WTC11 (cell line): Measurements from ENCODE around the gene PPEF1. TPM values are rescaled to one million over a fixed set of nuclear protein-coding genes. Genes with fewer than 3 reads are reported as not detected.
"Not testable (repeated sequence)": the region's sequence is repeated elsewhere in the genome, so short reads cannot be mapped to it uniquely, and the experiment has no call there.

ENCODE experiments used
- ATAC-seq: fragments of 200-7000 bp; cut with Tn5 transposase; 2 replicates; pipeline ENCODE4 v1.10.0; 2021; ENCODE audit warnings: mild to moderate bottlenecking, moderate library complexity
- CTCF ChIA-PET: fragments of 300-600 bp; sonication (Branson Sonifier 250); formaldehyde crosslinking; loops from one replicate; lab custom pipeline; 2021; ENCODE audit warnings: antibody characterized with exemption; lab: Charles Lee
- POLR2A ChIA-PET: fragments of 350-600 bp; sonication (Branson Sonifier 250); formaldehyde crosslinking; loops from one replicate; lab custom pipeline; 2021; ENCODE audit warnings: antibody characterized with exemption; lab: Charles Lee
- DNase-seq: peaks from one replicate; pipeline ENCODE4 v3.0.0; 2021; ENCODE audit warnings: low spot score
- H3K27ac Mint-ChIP-seq: 2 replicates; pipeline ENCODE4 v1.8.0; 2021; ENCODE audit warnings: mixed read lengths
- H3K27me3 Mint-ChIP-seq: 2 replicates; pipeline ENCODE4 v1.8.0; 2021; ENCODE audit warnings: low read depth, mild to moderate bottlenecking, moderate library complexity, mixed read lengths
- H3K36me3 Mint-ChIP-seq: 2 replicates; pipeline ENCODE4 v1.8.0; 2021; ENCODE audit warnings: mixed read lengths
- H3K4me1 Mint-ChIP-seq: 2 replicates; pipeline ENCODE4 v1.8.0; 2022; ENCODE audit warnings: mixed read lengths
- H3K4me3 Mint-ChIP-seq: 2 replicates; pipeline ENCODE4 v1.8.0; 2021; ENCODE audit warnings: mild to moderate bottlenecking, moderate library complexity, mixed read lengths
- H3K9me3 Mint-ChIP-seq: 2 replicates; pipeline ENCODE4 v1.8.0; 2021; ENCODE audit warnings: mixed read lengths
- ATF6 ChIP-seq: sonication (generic); formaldehyde crosslinking; IDR thresholded peaks from 2 replicates; pipeline ENCODE4 v1.8.1; 2023; ENCODE audit warnings: mild to moderate bottlenecking, missing genetic modification reagents
- CREM ChIP-seq: sonication (generic); formaldehyde crosslinking; IDR thresholded peaks from 2 replicates; pipeline ENCODE4 v1.8.1; 2022; ENCODE audit warnings: mild to moderate bottlenecking, missing genetic modification reagents, moderate library complexity
- E2F4 ChIP-seq: sonication (generic); formaldehyde crosslinking; IDR thresholded peaks from 2 replicates; pipeline ENCODE4 v1.8.1; 2022; ENCODE audit warnings: low read depth, mild to moderate bottlenecking, moderate library complexity, missing genetic modification reagents, borderline replicate concordance
- EMX1 ChIP-seq: fragments of 250-450 bp; sonication (Bioruptor Pico); IDR thresholded peaks from 2 replicates; pipeline ENCODE4 v1.8.0; 2021; ENCODE audit warnings: mild to moderate bottlenecking
- ESRRA ChIP-seq: sonication (generic); formaldehyde crosslinking; IDR thresholded peaks from 2 replicates; pipeline ENCODE4 v1.8.1; 2022; ENCODE audit warnings: mild to moderate bottlenecking, missing genetic modification reagents, borderline replicate concordance
- FOXK1 ChIP-seq: sonication (generic); formaldehyde crosslinking; IDR thresholded peaks from 2 replicates; pipeline ENCODE4 v1.8.0; 2022; ENCODE audit warnings: mild to moderate bottlenecking, moderate library complexity, missing genetic modification reagents
- FOXP1 ChIP-seq: sonication (generic); formaldehyde crosslinking; IDR thresholded peaks from 2 replicates; pipeline ENCODE4 v1.8.0; 2022; ENCODE audit warnings: missing genetic modification reagents, mild to moderate bottlenecking, moderate library complexity, borderline replicate concordance
- GABPB1 ChIP-seq: sonication (generic); formaldehyde crosslinking; IDR thresholded peaks from 2 replicates; pipeline ENCODE4 v1.8.1; 2023; ENCODE audit warnings: mild to moderate bottlenecking, missing genetic modification reagents
- IRF2 ChIP-seq: sonication (generic); formaldehyde crosslinking; IDR thresholded peaks from 2 replicates; pipeline ENCODE4 v1.8.0; 2022; ENCODE audit warnings: low read depth, missing genetic modification reagents, borderline replicate concordance
- KAT7 ChIP-seq: sonication (generic); formaldehyde crosslinking; IDR thresholded peaks from 2 replicates; pipeline ENCODE4 v1.8.1; 2023; ENCODE audit warnings: missing genetic modification reagents, mild to moderate bottlenecking, borderline replicate concordance
- NR1H2 ChIP-seq: sonication (generic); formaldehyde crosslinking; IDR thresholded peaks from 2 replicates; pipeline ENCODE4 v1.9.0; 2021; ENCODE audit warnings: mild to moderate bottlenecking, moderate library complexity, missing genetic modification reagents
- SMAD4 ChIP-seq: sonication (generic); formaldehyde crosslinking; IDR thresholded peaks from 2 replicates; pipeline ENCODE4 v1.8.0; 2022; ENCODE audit warnings: mild to moderate bottlenecking, missing genetic modification reagents
- total RNA-seq: library from RNA; stranded (reverse); gene quantifications from 3 replicates; pipeline ENCODE4 v1.2.3, GENCODE V29; 2021
- TF ChIP-seq, protein P1 (sequence below): sonication (generic); formaldehyde crosslinking; IDR thresholded peaks from 2 replicates; pipeline ENCODE4 v1.8.0; 2022; ENCODE audit warnings: mild to moderate bottlenecking, missing genetic modification reagents
- TF ChIP-seq, protein P2 (sequence below): sonication (generic); formaldehyde crosslinking; IDR thresholded peaks from 2 replicates; pipeline ENCODE4 v1.8.1; 2023; ENCODE audit warnings: mild to moderate bottlenecking, missing genetic modification reagents, moderate library complexity
- TF ChIP-seq, protein P3 (sequence below): sonication (generic); formaldehyde crosslinking; IDR thresholded peaks from 2 replicates; pipeline ENCODE4 v1.8.1; 2022; ENCODE audit warnings: mild to moderate bottlenecking, missing genetic modification reagents, moderate library complexity, borderline replicate concordance
- TF ChIP-seq, protein P4 (sequence below): sonication (generic); formaldehyde crosslinking; conservative IDR thresholded peaks from 2 replicates; pipeline ENCODE4 v1.8.1; 2022; ENCODE audit warnings: mild to moderate bottlenecking, missing genetic modification reagents

Gene PPEF1
- total RNA-seq, 1 experiment from 2014 or later: 0.31 TPM

DNA sequence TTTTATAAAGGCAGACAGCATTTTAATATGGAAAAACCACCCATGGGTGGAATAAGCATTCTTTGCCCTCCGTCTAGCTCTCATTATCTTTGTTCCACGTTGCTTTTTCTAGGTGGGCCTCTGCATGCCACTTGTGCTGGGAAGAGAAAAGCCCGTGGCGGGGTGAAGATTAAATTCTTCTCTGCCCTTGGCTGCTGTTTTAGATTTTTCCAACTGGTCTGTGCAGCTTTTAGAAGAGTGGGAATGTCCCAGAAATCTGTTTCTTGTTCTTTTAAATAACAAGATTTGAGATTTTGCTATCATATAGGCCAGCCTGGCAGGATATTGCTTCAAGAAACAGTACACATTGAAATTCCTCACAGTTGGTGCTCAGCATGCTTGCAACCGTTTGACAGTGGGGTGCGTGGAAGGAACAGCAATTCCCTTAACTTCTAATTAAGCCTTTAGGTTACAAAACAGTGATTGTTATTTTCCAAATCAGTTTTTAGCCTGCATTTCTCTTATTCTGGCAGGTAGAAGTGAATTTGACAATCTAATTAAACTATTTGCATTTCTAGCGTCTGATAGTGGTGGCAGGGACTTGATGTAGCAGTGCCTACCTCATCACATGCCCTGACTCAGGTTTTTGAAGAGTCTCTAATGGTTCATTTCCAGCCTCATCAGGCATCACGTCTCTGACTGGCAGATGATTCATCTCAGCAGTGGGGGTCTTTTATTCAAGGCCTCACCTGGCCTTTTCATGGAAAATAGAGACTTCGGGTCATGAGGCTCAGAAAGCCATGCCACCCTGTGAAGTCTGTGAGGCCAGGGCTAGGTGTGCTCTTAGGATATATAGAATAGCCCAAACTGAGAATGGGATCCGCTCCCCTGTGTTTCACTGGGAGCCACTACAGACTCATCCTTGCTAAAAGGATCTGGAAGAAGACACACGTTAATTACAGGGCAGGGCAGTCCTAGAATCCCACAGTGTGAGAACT, 50.8 kb downstream of the PPEF1 start:
- Mint-ChIP-seq H3K27me3 (peaks cover 3% of the 10 kb centered on the region; the same call in 1 of the 2 replicates), H3K4me1 (peaks cover 32% of the 10 kb centered on the region), H3K4me3 (no peak overlapping the region), H3K36me3 (no peaks in the 10 kb centered on the region), H3K27ac (no peak overlapping the region), H3K9me3 (no peaks in the 10 kb centered on the region)
- ChIA-PET POLR2A (no interaction called here), CTCF (no interaction called here)
- DNase-seq (no peak), ATAC-seq (peak; percentile 57)
- TF ChIP-seq, protein P1, sequence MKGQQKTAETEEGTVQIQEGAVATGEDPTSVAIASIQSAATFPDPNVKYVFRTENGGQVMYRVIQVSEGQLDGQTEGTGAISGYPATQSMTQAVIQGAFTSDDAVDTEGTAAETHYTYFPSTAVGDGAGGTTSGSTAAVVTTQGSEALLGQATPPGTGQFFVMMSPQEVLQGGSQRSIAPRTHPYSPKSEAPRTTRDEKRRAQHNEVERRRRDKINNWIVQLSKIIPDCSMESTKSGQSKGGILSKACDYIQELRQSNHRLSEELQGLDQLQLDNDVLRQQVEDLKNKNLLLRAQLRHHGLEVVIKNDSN (CRISPR knock-in tag): no peak
- TF ChIP-seq E2F4 (CRISPR knock-in tag) (no peak), FOXP1 (CRISPR knock-in tag) (no peak), ESRRA (CRISPR knock-in tag) (no peak), ATF6 (CRISPR knock-in tag) (no peak), CREM (CRISPR knock-in tag) (no peak), NR1H2 (CRISPR knock-in tag) (no peak), KAT7 (no peak), FOXK1 (CRISPR knock-in tag) (no peak), GABPB1 (CRISPR knock-in tag) (no peak), EMX1 (CRISPR knock-in tag) (no peak), IRF2 (CRISPR knock-in tag) (no peak)
- TF ChIP-seq, protein P2, sequence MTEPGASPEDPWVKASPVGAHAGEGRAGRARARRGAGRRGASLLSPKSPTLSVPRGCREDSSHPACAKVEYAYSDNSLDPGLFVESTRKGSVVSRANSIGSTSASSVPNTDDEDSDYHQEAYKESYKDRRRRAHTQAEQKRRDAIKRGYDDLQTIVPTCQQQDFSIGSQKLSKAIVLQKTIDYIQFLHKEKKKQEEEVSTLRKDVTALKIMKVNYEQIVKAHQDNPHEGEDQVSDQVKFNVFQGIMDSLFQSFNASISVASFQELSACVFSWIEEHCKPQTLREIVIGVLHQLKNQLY (CRISPR knock-in tag): no peak
- TF ChIP-seq, protein P3, sequence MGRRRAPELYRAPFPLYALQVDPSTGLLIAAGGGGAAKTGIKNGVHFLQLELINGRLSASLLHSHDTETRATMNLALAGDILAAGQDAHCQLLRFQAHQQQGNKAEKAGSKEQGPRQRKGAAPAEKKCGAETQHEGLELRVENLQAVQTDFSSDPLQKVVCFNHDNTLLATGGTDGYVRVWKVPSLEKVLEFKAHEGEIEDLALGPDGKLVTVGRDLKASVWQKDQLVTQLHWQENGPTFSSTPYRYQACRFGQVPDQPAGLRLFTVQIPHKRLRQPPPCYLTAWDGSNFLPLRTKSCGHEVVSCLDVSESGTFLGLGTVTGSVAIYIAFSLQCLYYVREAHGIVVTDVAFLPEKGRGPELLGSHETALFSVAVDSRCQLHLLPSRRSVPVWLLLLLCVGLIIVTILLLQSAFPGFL: no peak

DNA sequence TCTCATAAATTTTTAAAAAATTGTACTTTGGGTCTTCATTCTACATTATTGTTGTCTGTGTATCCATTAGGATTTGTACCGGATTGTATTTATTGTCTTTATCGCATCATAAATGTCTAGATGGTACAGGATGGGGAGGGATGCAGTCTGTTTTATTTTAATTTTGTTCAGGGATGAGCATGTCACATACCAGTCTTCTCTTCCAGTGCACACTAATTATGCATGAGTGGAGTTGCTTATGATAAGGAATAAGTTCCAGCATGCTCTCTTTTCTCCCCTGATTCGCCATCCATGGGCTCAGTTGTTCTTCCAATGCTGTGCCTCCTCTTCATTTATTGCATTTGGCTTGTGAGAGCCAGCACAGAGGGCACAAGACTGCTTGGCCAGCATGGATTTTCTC, 54.3 kb downstream of the PPEF1 start:
- Mint-ChIP-seq H3K9me3 (no peaks in the 10 kb centered on the region), H3K4me1 (peaks cover 19% of the 10 kb centered on the region), H3K36me3 (no peaks in the 10 kb centered on the region), H3K27ac (no peak overlapping the region), H3K4me3 (no peak overlapping the region), H3K27me3 (peaks cover 3% of the 10 kb centered on the region; the same call in 1 of the 2 replicates)
- ChIA-PET POLR2A (no interaction called here), CTCF (no interaction called here)
- TF ChIP-seq SMAD4 (CRISPR knock-in tag) (no peak), FOXP1 (CRISPR knock-in tag) (no peak)
- TF ChIP-seq, protein P4, sequence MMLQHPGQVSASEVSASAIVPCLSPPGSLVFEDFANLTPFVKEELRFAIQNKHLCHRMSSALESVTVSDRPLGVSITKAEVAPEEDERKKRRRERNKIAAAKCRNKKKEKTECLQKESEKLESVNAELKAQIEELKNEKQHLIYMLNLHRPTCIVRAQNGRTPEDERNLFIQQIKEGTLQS (CRISPR knock-in tag): no peak
- DNase-seq (no peak), ATAC-seq (no peak)

DNA sequence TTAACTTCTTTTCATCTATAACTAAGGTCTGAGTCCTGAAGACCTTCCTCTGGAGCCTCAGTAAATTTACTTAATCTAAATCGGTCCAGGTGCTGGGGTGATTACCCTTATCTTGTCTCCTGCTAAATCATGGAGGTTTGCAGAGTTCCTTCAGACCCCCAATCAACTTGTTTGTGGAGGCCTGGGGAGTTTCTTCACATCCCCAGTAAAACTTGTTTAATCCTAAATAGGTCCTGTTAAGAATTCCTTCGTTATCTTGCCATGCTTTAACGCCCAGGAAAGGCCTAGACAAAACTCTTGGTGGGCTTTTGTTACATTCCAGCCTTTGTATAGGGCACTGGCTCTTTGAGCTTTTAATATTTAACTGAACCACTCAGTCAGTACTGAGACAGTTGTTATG, 55.7 kb downstream of the PPEF1 start:
- DNase-seq, H3K4me3 Mint-ChIP-seq, H3K27me3 Mint-ChIP-seq, ATAC-seq, H3K9me3 Mint-ChIP-seq, H3K4me1 Mint-ChIP-seq, H3K36me3 Mint-ChIP-seq, POLR2A ChIA-PET, CTCF ChIA-PET, H3K27ac Mint-ChIP-seq: not testable (repeated sequence)
